OCI-LY1 (cell line): Measurements from ENCODE around the gene KCTD1.

Source experiments
- H2AFZ ChIP-seq: fragments of 200-600 bp; sonication (generic), shearing (Covaris generic); 2 replicates; pipeline ENCODE4 v1.6.0; 2014; ENCODE audit warnings: antibody characterized with exemption, mild to moderate bottlenecking, low read length
- H3F3A ChIP-seq: fragments of 200-600 bp; sonication (generic), shearing (Covaris generic); 2 replicates; pipeline ENCODE4 v1.6.0; 2014; ENCODE audit warnings: mild to moderate bottlenecking, antibody characterized with exemption, low read length, moderate library complexity; ENCODE audit not compliant: insufficient read depth
- H3K27ac ChIP-seq: fragments of 200-600 bp; sonication (generic); 2 replicates; pipeline ENCODE4 v1.5.1; 2014; ENCODE audit warnings: low read length, mixed run types, mild to moderate bottlenecking, low read depth; ENCODE audit not compliant: poor library complexity, severe bottlenecking
- H3K27me3 ChIP-seq: fragments of 200-600 bp; sonication (generic); 2 replicates; pipeline ENCODE4 v1.6.0; 2014; ENCODE audit warnings: antibody characterized with exemption, mild to moderate bottlenecking, low read length, moderate library complexity; ENCODE audit not compliant: insufficient read depth
- H3K36me3 ChIP-seq: fragments of 200-600 bp; sonication (generic); 2 replicates; pipeline ENCODE4 v1.6.1; 2014; ENCODE audit warnings: mild to moderate bottlenecking, antibody characterized with exemption, low read length, moderate library complexity, mixed read lengths; ENCODE audit not compliant: insufficient read depth
- H3K4me1 ChIP-seq: fragments of 200-600 bp; sonication (generic); 2 replicates; pipeline ENCODE4 v1.5.1; 2014; ENCODE audit warnings: mild to moderate bottlenecking, low read length, moderate library complexity; ENCODE audit not compliant: insufficient read depth, severe bottlenecking
- H3K4me2 ChIP-seq: fragments of 200-600 bp; sonication (generic), shearing (Covaris generic); 2 replicates; pipeline ENCODE4 v1.6.1; 2014; ENCODE audit warnings: low read length
- H3K4me3 ChIP-seq: fragments of 200-600 bp; sonication (generic); 2 replicates; pipeline ENCODE4 v1.5.1; 2014; ENCODE audit warnings: low read length, low read depth, mild to moderate bottlenecking, mixed read lengths; ENCODE audit not compliant: poor library complexity, severe bottlenecking
- H3K79me2 ChIP-seq: fragments of 200-600 bp; shearing (Covaris generic); 2 replicates; pipeline ENCODE4 v1.6.1; 2016; ENCODE audit warnings: mixed run types, low read length, mixed read lengths; ENCODE audit not compliant: insufficient read depth
- H3K9ac ChIP-seq: fragments of 200-600 bp; sonication (generic), shearing (Covaris generic); 2 replicates; pipeline ENCODE4 v1.6.1; 2014; ENCODE audit warnings: mild to moderate bottlenecking, low read length, mixed read lengths
- H3K9me2 ChIP-seq: fragments of 200-600 bp; sonication (generic), shearing (Covaris generic); 2 replicates; pipeline ENCODE4 v1.6.1; 2014; ENCODE audit warnings: low read depth, mild to moderate bottlenecking, low read length, mixed read lengths
- H3K9me3 ChIP-seq: fragments of 200-600 bp; shearing (Covaris generic); 2 replicates; pipeline ENCODE4 v1.6.1; 2014; ENCODE audit warnings: low read length, mixed read lengths
- H4K20me1 ChIP-seq: fragments of 200-600 bp; sonication (generic), shearing (Covaris generic); 2 replicates; pipeline ENCODE4 v1.6.0; 2016; ENCODE audit warnings: mild to moderate bottlenecking, low read length; ENCODE audit not compliant: insufficient read depth
- CTCF ChIP-seq: fragments of 200-600 bp; sonication (generic), shearing (Covaris generic); IDR thresholded peaks from 2 replicates; pipeline ENCODE4 v1.5.1; 2017; ENCODE audit warnings: mild to moderate bottlenecking, antibody characterized with exemption, low read length, moderate library complexity, mixed read lengths
- EZH2 ChIP-seq: fragments of 200-600 bp; sonication (generic), shearing (Covaris generic); IDR thresholded peaks from 2 replicates; pipeline ENCODE4 v1.8.0; 2017; ENCODE audit warnings: borderline replicate concordance, mixed run types, mild to moderate bottlenecking, antibody characterized with exemption, low read length, moderate library complexity, mixed read lengths

KCTD1 gene

GRCh38 chr18:26565514-26565913 is 17.2 kb upstream of the KCTD1 start:
- Histone ChIP-seq H3K4me2 (no peak overlapping the region), H3K27ac (no peak overlapping the region), H4K20me1 (no peaks in the 10 kb centered on the region), H2AFZ (no peak overlapping the region), H3K4me3 (no peak overlapping the region), H3K27me3 (no peaks in the 10 kb centered on the region), H3K9me3 (no peaks in the 10 kb centered on the region), H3K36me3 (no peaks in the 10 kb centered on the region), H3K79me2 (no peaks in the 10 kb centered on the region), H3K9ac (no peak overlapping the region), H3F3A (no peaks in the 10 kb centered on the region), H3K9me2 (no peaks in the 10 kb centered on the region), H3K4me1 (no peaks in the 10 kb centered on the region)
- TF ChIP-seq EZH2 (no peak), CTCF (no peak)

- Histone ChIP-seq H3K9ac (no peak overlapping the region), H3K79me2 (no peaks in the 10 kb centered on the region), H3K27ac (no peak overlapping the region), H3K27me3 (no peaks in the 10 kb centered on the region), H4K20me1 (no peaks in the 10 kb centered on the region), H3K4me2 (no peak overlapping the region), H3K36me3 (no peaks in the 10 kb centered on the region), H3K9me3 (no peaks in the 10 kb centered on the region), H3F3A (no peaks in the 10 kb centered on the region), H3K9me2 (no peaks in the 10 kb centered on the region), H3K4me3 (no peak overlapping the region), H2AFZ (no peak overlapping the region), H3K4me1 (no peaks in the 10 kb centered on the region)
- TF ChIP-seq EZH2: no peak
- no peak for TF ChIP-seq CTCF
Measured at GRCh38 chr18:26563024-26563423, 14.7 kb upstream of the KCTD1 start.

DNA sequence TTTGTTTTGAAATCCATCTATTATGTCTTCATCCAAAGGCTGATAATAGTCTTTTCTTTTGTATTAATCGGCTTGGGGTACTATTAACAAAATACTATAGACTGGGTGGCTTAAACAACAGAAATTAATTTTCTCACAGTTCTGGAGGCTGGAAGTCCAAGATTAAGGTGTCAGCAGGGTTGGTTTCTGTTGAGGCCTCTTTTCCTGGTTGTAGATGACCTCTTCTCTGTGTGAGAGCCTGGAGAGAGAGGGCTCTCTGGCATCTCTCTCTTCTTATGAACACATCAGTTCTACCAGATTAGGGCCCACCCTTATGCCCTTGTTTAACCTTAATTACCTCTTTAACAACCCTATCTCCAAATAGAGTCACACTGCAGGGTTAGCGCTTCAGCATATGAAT is 14.2 kb upstream of the KCTD1 start:
- no peaks in the 10 kb centered on the region for H3K4me1 ChIP-seq
- H3K36me3 ChIP-seq: no peaks in the 10 kb centered on the region
- H3K9me3 ChIP-seq: no peaks in the 10 kb centered on the region
- H3F3A ChIP-seq: no peaks in the 10 kb centered on the region
- no peaks in the 10 kb centered on the region for H3K27me3 ChIP-seq
- TF ChIP-seq EZH2 (no peak), CTCF (no peak)
- no peak overlapping the region for H3K9ac ChIP-seq
- H3K9me2 ChIP-seq: no peaks in the 10 kb centered on the region
- H3K4me2 ChIP-seq: no peak overlapping the region
- H3K27ac ChIP-seq: no peak overlapping the region
- H4K20me1 ChIP-seq: no peaks in the 10 kb centered on the region
- H2AFZ ChIP-seq: no peak overlapping the region
- H3K4me3 ChIP-seq: no peak overlapping the region
- H3K79me2 ChIP-seq: no peaks in the 10 kb centered on the region
